NOMO-1 (cell line): ENCODE measurements around the gene CETN1.

ENCODE experiments used
- DNase-seq, 2 experiments: peaks; one replicate each; lab custom pipeline; 2025; ENCODE audit not compliant: unreplicated experiment in 2 of 2; lab: John Stamatoyannopoulos, UW

The CETN1 gene

GRCh38 chr18:574865-575645 is 5.1 kb upstream of the CETN1 start:
- no peak for DNase-seq

GRCh38 chr18:576924-577323 is 3.3 kb upstream of the CETN1 start:
- no peak for DNase-seq

DNA sequence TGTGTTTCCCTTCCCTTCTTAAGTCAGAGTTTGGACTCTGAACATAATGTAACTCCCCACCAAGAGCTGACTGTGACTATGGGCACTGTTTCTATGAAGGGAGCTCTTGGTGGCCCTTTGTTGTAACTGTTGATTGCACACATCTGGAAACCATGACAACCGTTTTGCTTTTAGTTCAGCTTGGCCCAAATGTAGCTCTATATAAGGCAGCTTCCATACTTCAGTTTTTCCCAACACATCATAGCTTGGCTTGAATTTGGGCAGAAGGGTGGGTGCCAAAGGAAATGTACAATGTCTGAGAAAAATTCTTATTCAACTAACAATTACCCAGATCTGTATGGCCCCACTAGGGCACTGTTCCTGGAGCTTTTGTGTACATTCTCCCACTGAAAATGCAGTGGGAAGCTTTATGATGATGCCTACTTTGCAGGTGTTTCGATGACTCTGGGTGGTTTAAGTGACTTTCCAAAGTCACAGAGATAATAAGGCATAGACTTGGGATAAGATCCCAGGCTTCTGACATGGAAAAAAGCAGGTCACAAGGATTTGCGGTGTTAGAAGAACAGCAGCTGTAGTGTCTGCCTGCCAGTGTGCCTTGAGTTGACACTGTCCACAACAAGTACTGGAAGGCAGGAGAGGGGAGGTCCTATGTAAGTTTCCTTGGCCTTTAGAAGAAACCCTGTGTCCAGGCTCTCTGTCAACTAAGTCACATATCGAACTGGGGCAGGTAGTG is 2.4 kb upstream of the CETN1 start:
- no peak for DNase-seq

GRCh38 chr18:579238-579637 is 942 bp upstream of the CETN1 start:
- no peak for DNase-seq

DNA sequence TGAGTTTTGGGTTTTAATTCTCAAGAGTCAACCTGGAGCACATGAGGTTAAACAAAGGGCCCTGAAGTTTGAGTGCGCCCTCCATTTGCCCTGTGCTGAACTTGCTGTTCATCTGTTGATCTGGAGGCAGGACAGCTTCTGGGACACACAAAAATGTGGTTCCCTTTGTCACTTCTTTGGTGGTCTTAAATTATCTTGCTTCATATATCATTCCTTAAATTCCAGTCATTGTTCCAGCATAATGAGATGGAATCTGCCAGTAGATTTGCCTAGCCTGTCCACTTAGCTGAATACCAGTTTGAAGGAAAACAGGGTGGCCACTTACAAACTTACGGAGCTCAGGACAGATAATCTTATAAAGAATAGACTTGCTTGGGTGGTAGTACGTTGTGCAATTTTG is 916 bp downstream of the CETN1 start:
- DNase-seq = no peak

GRCh38 chr18:582465-582864 is 2.3 kb downstream of the CETN1 start:
- DNase-seq = no peak

DNA sequence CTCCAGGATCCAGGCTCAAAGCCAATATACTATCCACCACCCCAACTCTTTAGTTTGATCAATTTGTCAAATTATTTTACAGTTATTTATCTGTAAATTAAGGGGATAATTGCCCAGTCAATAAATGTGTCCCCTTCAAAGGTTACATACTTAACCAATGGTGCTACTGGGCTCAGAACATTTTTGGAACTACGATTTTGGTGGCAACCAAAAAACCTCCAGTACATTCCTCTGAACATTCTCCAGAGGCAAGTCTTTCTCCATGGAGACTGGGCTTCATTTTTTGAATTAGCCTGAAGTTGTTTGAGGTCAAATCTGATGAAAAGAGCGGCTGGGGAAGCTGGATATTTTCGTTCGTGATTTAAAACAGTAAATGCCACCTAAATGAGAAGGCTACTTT is 14.9 kb downstream of the CETN1 start:
- no peak for DNase-seq

GRCh38 chr18:595571-595970 is 15.4 kb downstream of the CETN1 start:
- no peak for DNase-seq

DNA sequence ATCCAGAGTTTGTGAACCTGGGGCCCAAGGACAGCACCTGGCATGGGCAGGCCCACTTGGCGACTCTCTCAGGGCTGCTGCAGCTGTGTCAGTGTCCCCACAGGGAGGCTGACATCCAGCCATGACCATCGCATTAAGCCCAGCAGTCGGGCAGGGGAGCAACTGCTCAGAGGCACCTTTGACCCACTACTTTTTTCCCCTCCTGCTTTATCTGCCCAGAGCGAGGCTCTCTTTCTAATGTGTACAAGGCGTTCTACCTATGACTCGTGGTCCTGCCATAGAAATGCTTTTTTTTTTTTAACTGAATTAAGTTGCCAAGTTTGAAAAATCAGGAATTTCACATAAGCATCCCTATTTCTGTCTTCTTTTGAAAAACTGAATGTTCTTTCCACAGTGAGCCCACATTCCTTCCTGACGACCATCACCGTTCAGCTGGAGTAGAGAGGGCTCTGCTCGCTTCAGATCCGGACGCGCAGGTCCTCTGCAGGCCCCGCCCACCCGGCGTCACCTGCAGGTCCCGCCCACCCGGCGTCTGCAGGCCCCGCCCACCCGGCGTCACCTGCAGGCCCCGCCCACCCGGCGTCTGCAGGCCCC is 16.2 kb downstream of the CETN1 start:
- DNase-seq = peak; percentile 24 to 49

- DNase-seq = no peak
Observed at GRCh38 chr18:598124-598589, 18.0 kb downstream of the CETN1 start.

DNA sequence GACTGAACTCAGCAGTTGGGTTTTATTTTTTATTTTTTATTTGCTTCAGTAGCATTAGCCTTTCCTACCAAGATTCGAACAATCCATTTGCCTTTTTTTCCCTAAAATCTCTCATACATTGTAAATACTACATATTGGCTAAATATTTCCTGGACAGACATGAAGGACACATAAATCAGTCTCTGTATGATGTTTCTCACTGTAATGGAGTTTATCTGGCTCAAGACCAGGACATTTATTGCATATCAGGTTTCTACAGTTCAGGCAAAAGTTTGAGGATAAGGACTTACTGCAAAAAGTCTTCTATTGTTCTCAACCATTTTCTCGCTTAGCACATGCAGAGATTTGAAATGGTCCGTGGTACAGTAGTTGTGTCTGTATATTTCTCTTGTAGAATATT is 19.9 kb downstream of the CETN1 start:
- DNase-seq = no peak

GRCh38 chr18:604771-605170 is 24.6 kb downstream of the CETN1 start:
- no peak for DNase-seq

DNA sequence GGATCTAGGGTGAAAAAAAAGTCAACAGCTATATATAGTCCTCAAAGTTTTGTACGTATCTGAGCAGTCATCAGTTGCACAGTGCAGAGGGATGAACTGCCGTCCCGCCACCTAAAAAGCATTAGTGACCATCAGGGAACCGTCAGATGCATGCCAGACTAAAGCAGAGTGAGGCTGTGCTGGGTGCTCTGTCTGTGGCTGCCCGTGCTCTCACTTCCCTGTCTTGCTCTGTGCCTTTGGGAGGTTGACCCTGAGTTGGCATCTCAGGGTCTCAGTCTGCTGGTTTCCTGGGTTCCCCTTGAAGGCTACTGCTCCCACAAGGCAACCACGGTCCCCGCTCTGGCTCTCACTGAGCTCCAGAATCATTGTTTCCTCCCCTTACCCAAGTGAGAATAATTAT is 27.8 kb downstream of the CETN1 start:
- DNase-seq = no peak

GRCh38 chr18:610214-610928 is 30.2 kb downstream of the CETN1 start:
- no peak for DNase-seq

DNA sequence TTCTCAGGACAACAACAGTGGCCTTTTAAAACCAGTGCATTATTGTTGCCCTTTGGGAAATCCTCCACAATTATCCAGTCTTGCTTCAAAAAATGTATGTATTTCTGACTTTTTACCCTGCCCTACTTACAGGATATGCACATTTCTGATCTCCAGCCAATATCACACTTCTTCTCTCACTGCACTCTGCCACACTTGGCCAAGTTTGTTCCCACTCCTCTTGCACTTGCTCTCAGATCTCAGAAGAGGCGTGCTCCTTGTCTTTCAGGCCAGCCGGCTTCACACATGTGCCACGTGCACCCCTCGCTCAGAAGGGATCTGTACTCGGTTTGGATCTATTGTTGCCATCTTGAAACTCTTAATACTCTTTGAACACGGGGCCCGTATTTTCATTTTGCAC is 32.0 kb downstream of the CETN1 start:
- no peak for DNase-seq

- DNase-seq = no peak
Observed at GRCh38 chr18:614193-614592, 34.0 kb downstream of the CETN1 start.

DNA sequence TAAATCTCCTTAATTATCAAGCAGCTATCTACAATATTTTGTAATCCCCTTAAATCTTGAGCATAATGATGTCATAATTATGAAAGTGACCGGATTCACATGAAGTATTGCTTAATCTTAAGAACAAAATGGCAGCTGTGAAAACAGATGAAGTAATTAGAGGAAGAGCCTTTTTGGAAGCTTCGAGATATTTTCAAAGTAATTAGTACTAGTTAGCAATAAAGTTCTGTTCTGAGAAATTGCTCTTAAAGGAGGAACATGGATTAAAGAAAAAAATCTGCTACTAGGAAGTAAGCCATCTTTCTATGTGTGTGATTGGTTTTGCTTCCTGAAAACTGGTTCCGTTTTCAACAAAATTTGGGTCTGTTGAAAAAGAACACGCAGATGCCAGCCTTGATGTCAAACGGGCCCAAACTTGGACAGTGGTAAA is 34.9 kb downstream of the CETN1 start:
- DNase-seq = peak; percentile 4 to 64

DNA sequence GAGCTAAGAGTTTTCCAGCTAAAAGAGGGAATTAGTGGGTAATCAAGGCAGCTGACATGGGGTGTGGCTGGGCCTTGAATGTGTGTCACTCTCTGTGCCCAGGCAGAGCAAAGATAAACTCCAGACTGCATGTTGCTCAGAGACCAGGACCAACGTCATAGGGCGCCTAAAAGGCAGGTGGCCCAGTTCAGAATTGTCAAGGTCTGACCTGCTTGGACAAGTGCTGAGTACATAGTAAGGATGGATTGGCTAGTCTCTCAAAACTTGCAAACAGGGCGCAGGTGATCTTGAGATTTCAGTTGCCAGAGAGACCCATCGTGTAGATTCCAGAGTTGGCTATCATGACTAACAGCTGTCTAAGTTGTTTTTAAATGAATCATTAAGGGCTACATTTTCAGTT is 35.6 kb downstream of the CETN1 start:
- no peak for DNase-seq

DNA sequence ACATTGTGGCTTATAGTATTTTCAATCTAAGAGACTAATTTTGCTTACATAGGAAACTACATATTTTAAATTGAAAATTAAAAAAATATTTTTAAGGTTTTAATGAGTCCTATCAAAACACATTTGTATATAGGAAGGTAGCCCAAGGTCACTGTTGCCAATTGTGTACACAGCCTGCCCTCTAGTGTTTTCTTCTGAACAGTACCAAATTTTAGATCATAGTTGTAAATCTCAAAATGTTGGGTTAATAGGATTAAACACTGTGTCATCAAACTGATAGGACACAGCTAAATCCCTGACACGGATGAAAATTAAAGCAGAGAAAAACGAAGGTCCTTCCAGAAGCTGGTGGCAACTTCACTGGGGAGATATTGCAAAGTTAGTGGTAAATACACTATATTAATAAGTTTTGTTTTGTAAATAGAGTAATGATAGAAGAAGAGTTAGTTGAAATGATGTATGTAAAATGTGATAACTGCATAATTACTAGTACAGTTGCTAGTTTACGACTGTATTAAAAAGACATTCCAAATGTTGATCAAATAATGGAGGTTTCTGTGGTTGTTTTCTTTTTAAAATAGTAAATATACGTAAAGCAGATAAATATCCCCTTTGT is 36.3 kb downstream of the CETN1 start:
- DNase-seq = peak; percentile 22 to 49

GRCh38 chr18:617970-618504 is 37.9 kb downstream of the CETN1 start:
- DNase-seq = no peak
